Activated T-cell treated with anti-CD3 and anti-CD28 coated beads, Interleukin-2, amount 50 U/mL, for 48 hours (primary cell): ENCODE data around the gene GRIK2.

Source experiments
- DNase-seq, 2 experiments: peaks; one replicate each; pipeline ENCODE4 v3.0.0-alpha.2; 2020

GRIK2 gene

GRCh38 chr6:101921829-101922450 lies 528.4 kb downstream of the GRIK2 start:
- DNase-seq, result no peak

GRCh38 chr6:101926149-101926925 lies 532.8 kb downstream of the GRIK2 start:
- DNase-seq, result no peak

GRCh38 chr6:101931766-101932165 lies 538.3 kb downstream of the GRIK2 start:
- no peak for DNase-seq

- DNase-seq, result no peak
These were observed 539.2 kb downstream of the GRIK2 start for GRCh38 chr6:101932704-101933103.

GRCh38 chr6:101935732-101936131 lies 542.2 kb downstream of the GRIK2 start:
- no peak for DNase-seq

GRCh38 chr6:101936516-101936915 lies 543.0 kb downstream of the GRIK2 start:
- DNase-seq, result no peak

- DNase-seq, result no peak
These were observed 543.6 kb downstream of the GRIK2 start for GRCh38 chr6:101937108-101937507.

GRCh38 chr6:101940391-101940790 lies 546.9 kb downstream of the GRIK2 start:
- no peak for DNase-seq

GRCh38 chr6:101956961-101957360 lies 563.5 kb downstream of the GRIK2 start:
- DNase-seq, result no peak

GRCh38 chr6:101961357-101961756 lies 567.8 kb downstream of the GRIK2 start:
- DNase-seq, result no peak

- DNase-seq, result no peak
These were observed 587.4 kb downstream of the GRIK2 start for GRCh38 chr6:101980924-101981323.

- no peak for DNase-seq
These were observed 593.0 kb downstream of the GRIK2 start for GRCh38 chr6:101986476-101986875.

GRCh38 chr6:101992286-101992685 lies 598.8 kb downstream of the GRIK2 start:
- no peak for DNase-seq

GRCh38 chr6:101994521-101994920 lies 601.0 kb downstream of the GRIK2 start:
- no peak for DNase-seq

- no peak for DNase-seq
These were observed 621.9 kb downstream of the GRIK2 start for GRCh38 chr6:102015431-102015830.

GRCh38 chr6:102022281-102022680 lies 628.8 kb downstream of the GRIK2 start:
- no peak for DNase-seq

- no peak for DNase-seq
These were observed 629.3 kb downstream of the GRIK2 start for GRCh38 chr6:102022803-102023202.

- no peak for DNase-seq
These were observed 630.6 kb downstream of the GRIK2 start for GRCh38 chr6:102023977-102024657.

GRCh38 chr6:102026649-102027048 lies 633.1 kb downstream of the GRIK2 start:
- DNase-seq, result no peak

GRCh38 chr6:102028176-102028575 lies 634.7 kb downstream of the GRIK2 start:
- DNase-seq, result no peak

GRCh38 chr6:102038964-102039363 lies 645.5 kb downstream of the GRIK2 start:
- DNase-seq, result no peak

GRCh38 chr6:102039441-102039840 lies 645.9 kb downstream of the GRIK2 start:
- no peak for DNase-seq

- no peak for DNase-seq
These were observed 657.5 kb downstream of the GRIK2 start for GRCh38 chr6:102051001-102051400.

- DNase-seq, result no peak
These were observed 658.2 kb downstream of the GRIK2 start for GRCh38 chr6:102051720-102052119.
